NCI-H2029 (cell line): ENCODE data around the gene PAN2.

ENCODE experiments used
- DNase-seq: peaks from one replicate; lab custom pipeline; 2025; lab: John Stamatoyannopoulos, UW

PAN2 gene

GRCh38 chr12:56266693-56267442 is 66.9 kb downstream of the PAN2 start, which contains the start of gene COQ10A:
Gene COQ10A, plus strand, starts transcription at chr12:56266942. Its CDS starts 177 bp downstream, at chr12:56267119.
- DNase-seq: peak; percentile 80
